GM23338 (cell line): Measurements from ENCODE around the gene ATP10D. TPM values are rescaled to one million over a fixed set of nuclear protein-coding genes. Genes with fewer than 3 reads are reported as not detected.

Experiments used
- ATAC-seq: fragments of 200-7000 bp; cut with Tn5 transposase; 3 replicates; pipeline ENCODE4 v1.9.1; 2020
- DNase-seq: peaks from one replicate; pipeline ENCODE4 v3.0.0-alpha.2; 2015; ENCODE audit warnings: low spot score
- H2AFZ ChIP-seq: fragments of 200-600 bp; sonication (generic); 2 replicates; pipeline ENCODE4 v1.8.0; 2016; ENCODE audit warnings: antibody characterized with exemption, mild to moderate bottlenecking, moderate library complexity
- H3F3A ChIP-seq: fragments of 200-600 bp; sonication (generic); replicated peaks from 2 replicates; pipeline ENCODE4 v1.8.0; 2017; ENCODE audit warnings: antibody characterized with exemption, mixed run types, low read depth
- H3K27ac ChIP-seq: fragments of 200-600 bp; sonication (generic); 2 replicates; pipeline ENCODE4 v1.6.1; 2016; ENCODE audit warnings: low read depth
- H3K27me3 ChIP-seq: fragments of 200-600 bp; sonication (generic); 2 replicates; pipeline ENCODE4 v1.8.0; 2016; ENCODE audit warnings: mild to moderate bottlenecking, mixed run types, moderate library complexity; ENCODE audit not compliant: insufficient read depth
- H3K36me3 ChIP-seq: fragments of 200-600 bp; sonication (generic); 2 replicates; pipeline ENCODE4 v1.8.0; 2016; ENCODE audit warnings: mild to moderate bottlenecking; ENCODE audit not compliant: insufficient read depth
- H3K4me1 ChIP-seq: fragments of 200-600 bp; sonication (generic); 2 replicates; pipeline ENCODE4 v1.8.0; 2016; ENCODE audit warnings: mild to moderate bottlenecking, moderate library complexity; ENCODE audit not compliant: insufficient read depth
- H3K4me2 ChIP-seq: fragments of 200-600 bp; sonication (generic); 2 replicates; pipeline ENCODE4 v1.7.1; 2017; ENCODE audit warnings: mixed run types
- H3K4me3 ChIP-seq: fragments of 200-600 bp; sonication (generic); 2 replicates; pipeline ENCODE4 v1.6.1; 2016; ENCODE audit warnings: mixed run types
- H3K79me2 ChIP-seq: fragments of 200-600 bp; sonication (generic); replicated peaks from 2 replicates; pipeline ENCODE4 v1.8.0; 2017; ENCODE audit warnings: mild to moderate bottlenecking; ENCODE audit not compliant: insufficient read depth
- H3K9me2 ChIP-seq: fragments of 200-600 bp; sonication (generic); 2 replicates; pipeline ENCODE4 v1.8.0; 2017; ENCODE audit not compliant: insufficient read depth
- H4K20me1 ChIP-seq: fragments of 200-600 bp; sonication (generic); replicated peaks from 2 replicates; pipeline ENCODE4 v1.8.0; 2017; ENCODE audit warnings: mild to moderate bottlenecking; ENCODE audit not compliant: insufficient read depth
- H3K27ac Mint-ChIP-seq: 2 replicates; pipeline ENCODE4 v1.8.0; 2020; ENCODE audit warnings: inconsistent platforms, mild to moderate bottlenecking, moderate library complexity, mixed read lengths
- H3K27me3 Mint-ChIP-seq: 3 replicates; pipeline ENCODE4 v1.8.0; 2022; ENCODE audit warnings: low read depth, mild to moderate bottlenecking, moderate library complexity, mixed read lengths, inconsistent platforms; ENCODE audit not compliant: insufficient read depth, poor library complexity
- H3K36me3 Mint-ChIP-seq: 3 replicates; pipeline ENCODE4 v1.8.0; 2021; ENCODE audit warnings: low read depth, mild to moderate bottlenecking, inconsistent platforms, moderate library complexity, mixed read lengths
- H3K4me1 Mint-ChIP-seq: 3 replicates; pipeline ENCODE4 v1.8.0; 2020; ENCODE audit warnings: mild to moderate bottlenecking, inconsistent platforms, mixed read lengths
- H3K4me3 Mint-ChIP-seq: 3 replicates; pipeline ENCODE4 v1.8.0; 2021; ENCODE audit warnings: moderate library complexity, mild to moderate bottlenecking, inconsistent platforms, mixed read lengths
- H3K9me3 Mint-ChIP-seq: 3 replicates; pipeline ENCODE4 v1.8.0; 2020; ENCODE audit warnings: moderate library complexity, mild to moderate bottlenecking, inconsistent platforms, mixed read lengths
- CREB1 ChIP-seq: fragments of 250-450 bp; sonication (Bioruptor Pico); IDR thresholded peaks from 2 replicates; pipeline ENCODE4 v1.5.0; 2020; ENCODE audit warnings: low read depth, mild to moderate bottlenecking, moderate library complexity
- CTCF ChIP-seq, 2 experiments: fragments of 200-600 bp in 1 of 2; sonication (generic) in 1 of 2; conservative IDR thresholded peaks; 2 replicates each; pipeline versions ENCODE4 v1.5.1 to v1.6.1; 2016 to 2017; ENCODE audit warnings: antibody characterized with exemption in 2 of 2, low read depth in 2 of 2, mild to moderate bottlenecking in 2 of 2, moderate library complexity in 1 of 2
- EZH2 ChIP-seq: fragments of 200-600 bp; sonication (generic); IDR thresholded peaks from one replicate; pipeline ENCODE4 v1.8.0; 2017; ENCODE audit warnings: antibody characterized with exemption, mild to moderate bottlenecking, low read depth; ENCODE audit not compliant: unreplicated experiment
- JUNB ChIP-seq: IDR thresholded peaks from one replicate; pipeline ENCODE4 v1.6.1; 2016; ENCODE audit warnings: antibody characterized with exemption; ENCODE audit not compliant: unreplicated experiment
- STAT1 ChIP-seq: IDR thresholded peaks from one replicate; pipeline ENCODE4 v1.6.1; 2016; ENCODE audit warnings: antibody characterized with exemption; ENCODE audit not compliant: unreplicated experiment
- ZNF462 ChIP-seq: fragments of 250-450 bp; sonication (Bioruptor Pico); IDR thresholded peaks from 2 replicates; pipeline ENCODE4 v1.5.0; 2020; ENCODE audit warnings: mild to moderate bottlenecking, moderate library complexity
- polyA plus RNA-seq: library from polyadenylated mRNA; unstranded; fragments of >200 nt; fragmentation: Nextera tagmentation; extraction: Ambion mirVana; gene quantifications from 2 replicates; pipeline ENCODE4 v1.2.1, GENCODE V29; 2016
- total RNA-seq: library from RNA; depleted of rRNA; stranded (reverse); fragments of >200 nt; shearing (Covaris generic); gene quantifications from 2 replicates; pipeline ENCODE4 v1.2.3, GENCODE V29; 2014

ATP10D gene
- total and polyA plus RNA-seq, 2 experiments from 2014 or later: 4.5 to 4.7 TPM

GRCh38 chr4:47465004-47465403 is 20.1 kb upstream of the ATP10D start (continued):
- TF ChIP-seq ZNF462 (CRISPR knock-in tag): no peak

GRCh38 chr4:47466056-47466785 is 18.9 kb upstream of the ATP10D start:
- Histone ChIP-seq H4K20me1 (no peaks in the 10 kb centered on the region), H3F3A (no peaks in the 10 kb centered on the region), H2AFZ (no peak overlapping the region), H3K27me3 (no peaks in the 10 kb centered on the region), H3K4me2 (no peak overlapping the region), H3K4me1 (no peaks in the 10 kb centered on the region; the same call in 1 of the 2 replicates), H3K79me2 (no peaks in the 10 kb centered on the region), H3K36me3 (no peaks in the 10 kb centered on the region), H3K27ac (no peak overlapping the region), H3K4me3 (no peak overlapping the region), H3K9me2 (no peaks in the 10 kb centered on the region)
- Mint-ChIP-seq H3K36me3 (no peaks in the 10 kb centered on the region), H3K27ac (no peak overlapping the region), H3K27me3 (peaks cover 6% of the 10 kb centered on the region), H3K9me3 (no peaks in the 10 kb centered on the region), H3K4me3 (no peak overlapping the region), H3K4me1 (peaks cover 14% of the 10 kb centered on the region)
- DNase-seq (no peak), ATAC-seq (no peak)
- no peak for TF ChIP-seq CREB1 (CRISPR knock-in tag)
- no peak for TF ChIP-seq CTCF (conservative IDR thresholded peaks at IDR 0.05; ENCODE audit: low read depth in 2 of 2)
- TF ChIP-seq STAT1: no peak
- TF ChIP-seq JUNB: no peak
- TF ChIP-seq EZH2: no peak
- TF ChIP-seq ZNF462 (CRISPR knock-in tag): no peak
